HuH-7.5 (cell line): ENCODE data around the gene NWD2.

Source experiments
- DNase-seq: peaks from one replicate; pipeline ENCODE4 v3.0.0; 2011; ENCODE audit warnings: low spot score

NWD2 gene

GRCh38 chr4:37279894-37280592 lies 35.5 kb downstream of the NWD2 start:
- no peak for DNase-seq

GRCh38 chr4:37299468-37299867 lies 54.9 kb downstream of the NWD2 start:
- DNase-seq = no peak

GRCh38 chr4:37304612-37305011 lies 60.1 kb downstream of the NWD2 start:
- no peak for DNase-seq

GRCh38 chr4:37305984-37306383 lies 61.4 kb downstream of the NWD2 start:
- no peak for DNase-seq

GRCh38 chr4:37317104-37317643 lies 72.6 kb downstream of the NWD2 start:
- no peak for DNase-seq

GRCh38 chr4:37320513-37321235 lies 76.1 kb downstream of the NWD2 start:
- DNase-seq = no peak

- DNase-seq = no peak
These were observed 77.6 kb downstream of the NWD2 start for GRCh38 chr4:37322122-37322521.

GRCh38 chr4:37324546-37324945 lies 80.0 kb downstream of the NWD2 start:
- no peak for DNase-seq

GRCh38 chr4:37326852-37327251 lies 82.3 kb downstream of the NWD2 start:
- no peak for DNase-seq

- DNase-seq = no peak
These were observed 94.4 kb downstream of the NWD2 start for GRCh38 chr4:37338972-37339371.

- no peak for DNase-seq
These were observed 114.2 kb downstream of the NWD2 start for GRCh38 chr4:37358748-37359147.

GRCh38 chr4:37359261-37359660 lies 114.7 kb downstream of the NWD2 start:
- DNase-seq = no peak

GRCh38 chr4:37365888-37366287 lies 121.3 kb downstream of the NWD2 start:
- DNase-seq = no peak

GRCh38 chr4:37367901-37368300 lies 123.4 kb downstream of the NWD2 start:
- DNase-seq = no peak

GRCh38 chr4:37370052-37370451 lies 125.5 kb downstream of the NWD2 start:
- no peak for DNase-seq

GRCh38 chr4:37381040-37381668 lies 136.6 kb downstream of the NWD2 start:
- no peak for DNase-seq

- peak; percentile 10 for DNase-seq
These were observed 139.2 kb downstream of the NWD2 start for GRCh38 chr4:37383579-37384229.

- DNase-seq = no peak
These were observed 140.9 kb downstream of the NWD2 start for GRCh38 chr4:37385424-37385823.

- no peak for DNase-seq
These were observed 144.3 kb downstream of the NWD2 start for GRCh38 chr4:37388681-37389365.

GRCh38 chr4:37389366-37389765 lies 144.8 kb downstream of the NWD2 start:
- no peak for DNase-seq

GRCh38 chr4:37389967-37390580 lies 145.5 kb downstream of the NWD2 start:
- no peak for DNase-seq
